ENCODE data around the gene ALKBH7. TPM values are rescaled to one million over a fixed set of nuclear protein-coding genes. Genes with fewer than 3 reads are reported as not detected.
A peak's percentile ranks its signal among the peaks of the same experiment; 100 is the strongest.

Gene ALKBH7
- total and polyA plus RNA-seq, 4 donors, result 29.9 to 99.7 (median 51.2) TPM

GRCh38 chr19:6393983-6394412, 21.4 kb downstream of the ALKBH7 start:
- TF ChIP-seq HNF4G (IDR thresholded peaks at IDR 0.05) (no peak), FOXA2 (IDR thresholded peaks at IDR 0.05) (no peak), EGR1 (IDR thresholded peaks at IDR 0.05; ENCODE audit: low read depth in 2 of 2) (no peak), MAX (IDR thresholded peaks at IDR 0.05) (no peak)
- H3K27me3 ChIP-seq (ENCODE audit: control insufficient read depth in 4 of 4, insufficient read depth in 4 of 4, low read length in 3 of 4), result no peaks in the 10 kb centered on the region
- H3K4me1 ChIP-seq (ENCODE audit: control insufficient read depth in 4 of 4, insufficient read depth in 4 of 4, low read length in 3 of 4), result peaks cover 5 to 14% (median 11%) of the 10 kb centered on the region in 4 donors
- no peak for DNase-seq (ENCODE audit: low spot score)
- H3K27ac ChIP-seq (ENCODE audit: low read depth in 1 of 2, low read length in 2 of 2), result peak overlapping the region; percentile 86 to 87
- H3K4me3 ChIP-seq (ENCODE audit: low read depth in 1 of 3, low read length in 3 of 3), result peak overlapping the region; percentile 69 to 97 (median 93)
- 32% methylated on average over 14 of the region's 14 CpGs for WGBS
- H3K9ac ChIP-seq (ENCODE audit: low read depth in 1 of 2, low read length in 2 of 2), result peak overlapping the region in 1 of 2 donors; percentile 54
- no peaks in the 10 kb centered on the region for H3K9me3 ChIP-seq (ENCODE audit: control insufficient read depth in 4 of 4, low read length in 3 of 4)
- H3K36me3 ChIP-seq (ENCODE audit: control insufficient read depth in 4 of 4, insufficient read depth in 3 of 4, low read depth in 1 of 4, low read length in 3 of 4), result peaks cover 4 to 12% (median 6%) of the 10 kb centered on the region in 4 donors

- Histone ChIP-seq H3K36me3 (ENCODE audit: control insufficient read depth in 4 of 4, insufficient read depth in 3 of 4, low read depth in 1 of 4, low read length in 3 of 4) (peaks cover 0 to 6% (median under 1%) of the 10 kb centered on the region in 4 donors), H3K27ac (ENCODE audit: low read depth in 1 of 2, low read length in 2 of 2) (no peak overlapping the region), H3K27me3 (ENCODE audit: control insufficient read depth in 4 of 4, insufficient read depth in 4 of 4, low read length in 3 of 4) (no peaks in the 10 kb centered on the region), H3K9me3 (ENCODE audit: control insufficient read depth in 4 of 4, low read length in 3 of 4) (no peaks in the 10 kb centered on the region), H3K4me3 (ENCODE audit: low read depth in 1 of 3, low read length in 3 of 3) (no peak overlapping the region), H3K9ac (ENCODE audit: low read depth in 1 of 2, low read length in 2 of 2) (no peak overlapping the region), H3K4me1 (ENCODE audit: control insufficient read depth in 4 of 4, insufficient read depth in 4 of 4, low read length in 3 of 4) (peaks cover 5 to 14% (median 11%) of the 10 kb centered on the region in 4 donors)
- WGBS, result 98% methylated on average over 3 of the region's 3 CpGs
- DNase-seq (ENCODE audit: low spot score), result no peak
- TF ChIP-seq RXRA (IDR thresholded peaks at IDR 0.05) (no peak), REST (IDR thresholded peaks at IDR 0.05) (no peak), SP1 (IDR thresholded peaks at IDR 0.05) (no peak), HNF4G (IDR thresholded peaks at IDR 0.05) (no peak), TAF1 (conservative IDR thresholded peaks at IDR 0.05) (no peak), JUND (IDR thresholded peaks at IDR 0.05) (no peak), CTCF (IDR thresholded peaks at IDR 0.05; ENCODE audit: low read depth, low read length, missing input control) (no peak), ZBTB33 (IDR thresholded peaks at IDR 0.05) (no peak), RAD21 (IDR thresholded peaks at IDR 0.05) (no peak), ATF3 (IDR thresholded peaks at IDR 0.05) (no peak), FOXA2 (IDR thresholded peaks at IDR 0.05) (no peak), NR2F2 (IDR thresholded peaks at IDR 0.05) (no peak)
These were observed 22.2 kb downstream of the ALKBH7 start for GRCh38 chr19:6394831-6395230.
